GM12864 (cell line): ENCODE measurements around the gene SLC25A33.

ENCODE experiments used
- DNase-seq: peaks from one replicate; pipeline ENCODE4 v3.0.0-alpha.2; 2011; ENCODE audit warnings: low read depth
- H3K4me3 ChIP-seq: 2 replicates; pipeline ENCODE4 v1.5.1; 2011; ENCODE audit warnings: mild to moderate bottlenecking, low read depth, low read length, control low read depth
- TF ChIP-seq, protein P1 (sequence below): IDR thresholded peaks from 2 replicates; pipeline ENCODE4 v1.5.1; 2011; ENCODE audit warnings: low read depth, mild to moderate bottlenecking, moderate library complexity, low read length, control low read depth, inconsistent platforms; ENCODE audit errors: missing control alignments

The SLC25A33 gene

DNA sequence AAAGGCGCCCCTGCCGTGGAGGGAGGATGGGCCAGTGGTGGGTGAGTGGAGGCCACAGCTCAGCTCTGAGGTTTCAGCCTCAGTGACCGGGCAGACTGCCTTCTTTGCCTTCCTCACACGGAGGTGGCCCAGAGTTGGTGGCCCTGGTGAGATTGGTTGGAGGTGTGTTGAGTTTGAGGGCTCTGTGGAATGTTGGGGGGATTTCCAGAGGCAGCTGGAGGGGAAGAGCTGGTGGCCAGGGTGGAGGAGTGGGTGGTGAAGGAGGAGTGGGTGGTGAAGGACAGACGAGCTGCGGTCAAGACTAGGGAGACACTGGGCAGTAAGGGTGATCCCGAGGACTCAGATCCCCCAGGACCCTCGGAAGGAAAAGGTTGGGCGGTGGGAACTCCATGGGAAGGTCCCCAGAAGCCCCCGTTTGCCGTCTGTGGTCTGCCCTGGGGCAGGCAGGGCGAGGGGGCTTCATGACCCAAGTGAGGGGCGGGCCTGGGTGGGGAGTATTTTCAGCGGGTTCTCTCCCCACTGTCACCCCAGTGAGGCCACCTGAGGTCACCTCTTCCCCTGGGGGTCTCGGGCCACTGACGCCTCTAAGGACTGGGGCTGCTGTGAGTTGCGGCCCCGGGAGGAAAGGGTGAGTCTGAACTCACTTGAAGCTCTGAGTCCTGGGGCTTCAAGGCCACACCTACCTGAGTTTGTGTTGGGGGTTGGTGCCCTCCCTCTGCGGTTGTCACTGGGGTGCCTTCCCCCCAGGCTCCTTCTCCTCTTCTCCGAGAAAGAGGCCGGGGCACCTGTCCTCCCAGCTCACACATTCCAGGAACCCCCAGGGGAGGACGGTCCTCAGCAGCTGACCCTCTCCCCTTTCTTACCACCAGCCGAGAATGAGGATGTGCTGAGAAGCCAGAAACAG is 89.5 kb downstream of the SLC25A33 start:
- peak overlapping the region; percentile 50 for H3K4me3 ChIP-seq
- peak; percentile 54 for DNase-seq
- TF ChIP-seq, protein P1, sequence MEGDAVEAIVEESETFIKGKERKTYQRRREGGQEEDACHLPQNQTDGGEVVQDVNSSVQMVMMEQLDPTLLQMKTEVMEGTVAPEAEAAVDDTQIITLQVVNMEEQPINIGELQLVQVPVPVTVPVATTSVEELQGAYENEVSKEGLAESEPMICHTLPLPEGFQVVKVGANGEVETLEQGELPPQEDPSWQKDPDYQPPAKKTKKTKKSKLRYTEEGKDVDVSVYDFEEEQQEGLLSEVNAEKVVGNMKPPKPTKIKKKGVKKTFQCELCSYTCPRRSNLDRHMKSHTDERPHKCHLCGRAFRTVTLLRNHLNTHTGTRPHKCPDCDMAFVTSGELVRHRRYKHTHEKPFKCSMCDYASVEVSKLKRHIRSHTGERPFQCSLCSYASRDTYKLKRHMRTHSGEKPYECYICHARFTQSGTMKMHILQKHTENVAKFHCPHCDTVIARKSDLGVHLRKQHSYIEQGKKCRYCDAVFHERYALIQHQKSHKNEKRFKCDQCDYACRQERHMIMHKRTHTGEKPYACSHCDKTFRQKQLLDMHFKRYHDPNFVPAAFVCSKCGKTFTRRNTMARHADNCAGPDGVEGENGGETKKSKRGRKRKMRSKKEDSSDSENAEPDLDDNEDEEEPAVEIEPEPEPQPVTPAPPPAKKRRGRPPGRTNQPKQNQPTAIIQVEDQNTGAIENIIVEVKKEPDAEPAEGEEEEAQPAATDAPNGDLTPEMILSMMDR = no peak

DNA sequence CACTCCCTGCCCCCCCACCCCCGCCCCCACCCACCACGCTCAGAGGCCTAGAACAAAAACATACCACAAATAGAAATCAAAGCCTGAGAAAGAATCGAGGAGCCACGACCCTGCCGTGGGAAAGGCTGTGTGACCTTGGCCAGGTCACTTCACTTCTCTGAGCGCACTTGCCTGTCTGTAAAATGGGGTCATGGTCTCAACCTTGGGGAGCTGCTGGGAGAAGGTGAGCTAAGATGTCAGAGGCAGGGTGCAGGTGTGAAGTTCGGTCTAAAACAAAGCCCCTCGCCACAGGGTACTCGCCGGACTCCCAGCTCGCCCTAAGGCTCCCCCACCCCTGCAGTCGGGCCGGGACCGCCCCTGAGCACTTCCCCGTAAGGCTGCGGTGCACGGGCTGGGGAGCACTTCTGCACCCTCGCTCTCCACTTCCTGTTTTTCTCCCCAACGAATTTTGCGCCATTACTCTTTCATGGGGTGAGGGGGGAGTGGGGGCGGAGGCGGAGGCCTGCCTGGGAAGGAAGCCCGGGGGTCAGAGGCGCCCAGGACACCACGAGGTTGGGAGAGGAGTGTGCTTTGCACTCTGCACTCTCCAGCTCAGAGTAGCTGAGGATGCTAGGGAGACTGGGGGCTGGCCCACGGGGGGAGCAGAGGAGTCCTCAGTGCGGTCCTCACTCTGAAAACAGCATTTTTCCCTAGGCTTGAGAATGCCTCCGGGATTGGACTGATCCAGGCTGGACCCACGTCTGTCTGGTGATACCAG is 90.4 kb downstream of the SLC25A33 start:
- no peak for DNase-seq
- peak overlapping the region; percentile 54 for H3K4me3 ChIP-seq
- TF ChIP-seq, protein P1 = no peak

- no peak for DNase-seq
- peak overlapping the region; percentile 54 for H3K4me3 ChIP-seq
- TF ChIP-seq, protein P1 = no peak
Observed at GRCh38 chr1:9630331-9631111, 91.3 kb downstream of the SLC25A33 start.

- TF ChIP-seq, protein P1 = no peak
- no peak for DNase-seq
- no peak overlapping the region for H3K4me3 ChIP-seq
Observed at GRCh38 chr1:9631613-9632012, 92.3 kb downstream of the SLC25A33 start.

GRCh38 chr1:9633493-9633892 is 94.2 kb downstream of the SLC25A33 start:
- H3K4me3 ChIP-seq = no peak overlapping the region
- TF ChIP-seq, protein P1 = no peak
- DNase-seq = no peak

DNA sequence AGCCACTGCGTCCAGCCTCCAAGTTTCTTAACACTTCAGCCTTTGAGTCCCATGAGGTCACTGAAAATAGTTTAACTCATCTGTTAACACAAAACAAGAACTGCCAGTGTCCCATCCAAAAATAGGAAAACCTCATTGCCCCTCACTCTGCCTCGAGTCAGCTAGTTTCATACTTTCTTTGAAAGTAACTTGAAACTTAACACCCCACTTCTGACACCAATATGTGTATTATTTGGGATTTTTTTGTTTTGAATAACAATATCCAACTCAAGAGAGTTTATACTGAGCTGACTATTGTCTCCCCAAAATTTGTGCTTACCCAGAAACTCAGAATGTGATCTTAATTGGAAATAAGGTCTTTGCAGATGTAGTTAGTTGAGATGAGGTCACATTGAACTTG is 95.3 kb downstream of the SLC25A33 start:
- no peak for DNase-seq
- TF ChIP-seq, protein P1 = no peak
- no peak overlapping the region for H3K4me3 ChIP-seq
